ENCODE measurements around the gene ASB18. TPM values are rescaled to one million over a fixed set of nuclear protein-coding genes. Genes with fewer than 3 reads are reported as not detected.

ASB18 gene
- total and polyA plus RNA-seq, 10 of the 15 experiments (the other 5 are each of a cell fraction or from before 2014, with no cell fraction given), result not detected

DNA sequence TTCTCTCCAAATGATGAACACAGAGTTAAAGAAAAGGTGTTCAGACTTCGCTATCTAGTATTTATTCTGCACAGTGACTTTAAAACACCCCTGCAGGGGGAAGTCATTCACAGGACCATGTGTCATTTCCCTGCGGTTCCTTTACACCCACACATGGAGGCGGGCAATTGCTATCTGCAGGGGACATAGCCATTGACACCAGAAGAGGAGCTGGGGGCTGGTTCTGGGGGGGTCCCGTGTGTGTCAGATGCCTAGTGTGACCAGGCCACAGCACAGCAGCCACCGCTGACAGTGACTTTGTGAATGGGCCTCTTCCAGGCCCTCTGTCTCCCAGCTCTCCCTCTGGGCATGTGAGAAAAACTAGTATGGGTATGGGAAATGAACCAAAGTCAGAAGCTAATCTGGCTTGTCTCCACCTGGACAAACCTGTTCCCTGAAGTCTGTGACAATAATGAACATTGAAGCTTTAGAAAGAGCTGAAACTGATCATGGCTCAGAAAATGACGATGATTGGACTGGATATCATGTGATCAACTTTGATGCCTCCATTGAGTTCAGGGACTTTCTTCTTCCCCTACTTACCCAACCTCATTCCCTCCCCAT lies 88.6 kb downstream of the ASB18 start (continued):
- TF ChIP-seq ZNF384 (IDR thresholded peaks at IDR 0.05; ENCODE audit: borderline replicate concordance, low read depth, low read length) (no peak), CHD2 (IDR thresholded peaks at IDR 0.05; ENCODE audit: borderline replicate concordance, low read depth, low read length) (no peak), SIN3A (IDR thresholded peaks at IDR 0.05; ENCODE audit: low read depth, low read length) (no peak), MYC (IDR thresholded peaks at IDR 0.05; ENCODE audit: insufficient read depth, insufficient read length, insufficient replicate concordance, low read length, severe bottlenecking) (no peak)
- TF ChIP-seq, protein P1, sequence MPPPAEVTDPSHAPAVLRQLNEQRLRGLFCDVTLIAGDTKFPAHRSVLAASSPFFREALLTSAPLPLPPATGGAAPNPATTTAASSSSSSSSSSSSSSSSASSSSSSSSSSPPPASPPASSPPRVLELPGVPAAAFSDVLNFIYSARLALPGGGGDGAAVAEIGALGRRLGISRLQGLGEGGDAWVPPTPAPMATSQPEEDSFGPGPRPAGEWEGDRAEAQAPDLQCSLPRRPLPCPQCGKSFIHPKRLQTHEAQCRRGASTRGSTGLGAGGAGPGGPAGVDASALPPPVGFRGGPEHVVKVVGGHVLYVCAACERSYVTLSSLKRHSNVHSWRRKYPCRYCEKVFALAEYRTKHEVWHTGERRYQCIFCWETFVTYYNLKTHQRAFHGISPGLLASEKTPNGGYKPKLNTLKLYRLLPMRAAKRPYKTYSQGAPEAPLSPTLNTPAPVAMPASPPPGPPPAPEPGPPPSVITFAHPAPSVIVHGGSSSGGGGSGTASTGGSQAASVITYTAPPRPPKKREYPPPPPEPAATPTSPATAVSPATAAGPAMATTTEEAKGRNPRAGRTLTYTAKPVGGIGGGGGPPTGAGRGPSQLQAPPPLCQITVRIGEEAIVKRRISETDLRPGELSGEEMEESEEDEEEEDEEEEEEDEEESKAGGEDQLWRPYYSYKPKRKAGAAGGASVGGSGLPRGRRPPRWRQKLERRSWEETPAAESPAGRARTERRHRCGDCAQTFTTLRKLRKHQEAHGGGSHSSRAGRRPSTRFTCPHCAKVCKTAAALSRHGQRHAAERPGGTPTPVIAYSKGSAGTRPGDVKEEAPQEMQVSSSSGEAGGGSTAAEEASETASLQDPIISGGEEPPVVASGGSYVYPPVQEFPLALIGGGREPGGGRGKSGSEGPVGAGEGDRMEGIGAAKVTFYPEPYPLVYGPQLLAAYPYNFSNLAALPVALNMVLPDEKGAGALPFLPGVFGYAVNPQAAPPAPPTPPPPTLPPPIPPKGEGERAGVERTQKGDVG (CRISPR knock-in tag; IDR thresholded peaks at IDR 0.05), result no peak
- TF ChIP-seq, protein P2, sequence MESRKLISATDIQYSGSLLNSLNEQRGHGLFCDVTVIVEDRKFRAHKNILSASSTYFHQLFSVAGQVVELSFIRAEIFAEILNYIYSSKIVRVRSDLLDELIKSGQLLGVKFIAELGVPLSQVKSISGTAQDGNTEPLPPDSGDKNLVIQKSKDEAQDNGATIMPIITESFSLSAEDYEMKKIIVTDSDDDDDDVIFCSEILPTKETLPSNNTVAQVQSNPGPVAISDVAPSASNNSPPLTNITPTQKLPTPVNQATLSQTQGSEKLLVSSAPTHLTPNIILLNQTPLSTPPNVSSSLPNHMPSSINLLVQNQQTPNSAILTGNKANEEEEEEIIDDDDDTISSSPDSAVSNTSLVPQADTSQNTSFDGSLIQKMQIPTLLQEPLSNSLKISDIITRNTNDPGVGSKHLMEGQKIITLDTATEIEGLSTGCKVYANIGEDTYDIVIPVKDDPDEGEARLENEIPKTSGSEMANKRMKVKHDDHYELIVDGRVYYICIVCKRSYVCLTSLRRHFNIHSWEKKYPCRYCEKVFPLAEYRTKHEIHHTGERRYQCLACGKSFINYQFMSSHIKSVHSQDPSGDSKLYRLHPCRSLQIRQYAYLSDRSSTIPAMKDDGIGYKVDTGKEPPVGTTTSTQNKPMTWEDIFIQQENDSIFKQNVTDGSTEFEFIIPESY (IDR thresholded peaks at IDR 0.05), result no peak

Measured in GM12878 (cell line).